ENCODE data around the gene RNF152. TPM values are rescaled to one million over a fixed set of nuclear protein-coding genes. Genes with fewer than 3 reads are reported as not detected.
A peak's percentile ranks its signal among the peaks of the same experiment; 100 is the strongest.

RNF152 gene
- total and polyA plus RNA-seq, 7 donors, result 7.1 to 27.3 (median 11.5) TPM

DNA sequence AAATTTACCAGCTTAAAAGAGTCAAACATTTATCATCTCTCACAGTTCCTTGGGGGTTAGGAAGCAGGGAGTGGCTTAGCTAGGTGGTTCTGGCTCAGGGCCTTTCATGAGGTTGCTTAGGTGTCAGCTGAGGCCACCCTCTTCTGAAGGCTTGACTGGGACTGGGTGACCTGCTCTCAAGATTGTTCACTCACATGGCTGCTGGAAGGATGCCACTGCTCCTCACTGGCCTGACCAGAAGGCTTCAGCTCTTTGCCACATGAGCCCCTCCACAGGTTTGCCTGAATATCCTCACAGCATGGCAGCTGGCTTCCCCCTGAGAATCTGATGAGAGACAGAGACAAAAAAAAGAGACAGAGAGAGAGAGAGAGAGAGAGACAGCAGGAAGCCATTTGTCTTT is 17.3 kb upstream of the RNF152 start:
- DNase-seq, result no peak
- Histone ChIP-seq H3K36me3 (no peaks in the 10 kb centered on the region), H3K4me1 (no peaks in the 10 kb centered on the region), H3K27me3 (no peaks in the 10 kb centered on the region), H3K27ac (no peak overlapping the region), H3K9me3 (no peaks in the 10 kb centered on the region), H3K4me3 (no peak overlapping the region)
- no peak for TF ChIP-seq EP300 (IDR thresholded peaks at IDR 0.05)
- TF ChIP-seq, protein P1, sequence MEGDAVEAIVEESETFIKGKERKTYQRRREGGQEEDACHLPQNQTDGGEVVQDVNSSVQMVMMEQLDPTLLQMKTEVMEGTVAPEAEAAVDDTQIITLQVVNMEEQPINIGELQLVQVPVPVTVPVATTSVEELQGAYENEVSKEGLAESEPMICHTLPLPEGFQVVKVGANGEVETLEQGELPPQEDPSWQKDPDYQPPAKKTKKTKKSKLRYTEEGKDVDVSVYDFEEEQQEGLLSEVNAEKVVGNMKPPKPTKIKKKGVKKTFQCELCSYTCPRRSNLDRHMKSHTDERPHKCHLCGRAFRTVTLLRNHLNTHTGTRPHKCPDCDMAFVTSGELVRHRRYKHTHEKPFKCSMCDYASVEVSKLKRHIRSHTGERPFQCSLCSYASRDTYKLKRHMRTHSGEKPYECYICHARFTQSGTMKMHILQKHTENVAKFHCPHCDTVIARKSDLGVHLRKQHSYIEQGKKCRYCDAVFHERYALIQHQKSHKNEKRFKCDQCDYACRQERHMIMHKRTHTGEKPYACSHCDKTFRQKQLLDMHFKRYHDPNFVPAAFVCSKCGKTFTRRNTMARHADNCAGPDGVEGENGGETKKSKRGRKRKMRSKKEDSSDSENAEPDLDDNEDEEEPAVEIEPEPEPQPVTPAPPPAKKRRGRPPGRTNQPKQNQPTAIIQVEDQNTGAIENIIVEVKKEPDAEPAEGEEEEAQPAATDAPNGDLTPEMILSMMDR (IDR thresholded peaks at IDR 0.05), result no peak
- intact Hi-C loops (cut with DNase I), result no loop called here

DNA sequence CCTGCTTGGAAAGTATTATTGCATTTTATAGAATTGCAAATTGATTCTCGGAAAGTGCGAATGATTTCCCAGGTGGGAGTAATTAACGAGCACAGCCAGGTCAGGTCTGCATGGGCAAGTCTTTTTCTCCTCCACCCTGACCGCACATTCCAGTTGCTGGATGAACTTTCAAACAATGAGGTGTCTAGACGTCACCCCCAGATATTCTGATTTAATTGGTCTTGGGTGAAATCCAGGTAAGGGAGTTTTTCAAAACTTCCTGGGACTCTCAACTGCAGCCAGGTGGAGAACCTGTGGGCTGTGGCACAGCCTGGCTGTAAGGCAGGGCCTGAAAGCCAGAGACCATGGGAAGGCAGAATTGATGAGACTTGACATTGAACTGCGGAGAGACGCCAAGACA is 15.9 kb upstream of the RNF152 start:
- Histone ChIP-seq H3K27me3 (no peaks in the 10 kb centered on the region), H3K27ac (no peak overlapping the region), H3K36me3 (no peaks in the 10 kb centered on the region), H3K4me3 (no peak overlapping the region), H3K9me3 (no peaks in the 10 kb centered on the region), H3K4me1 (no peaks in the 10 kb centered on the region)
- DNase-seq, result no peak
- TF ChIP-seq EP300 (IDR thresholded peaks at IDR 0.05) (no peak), POLR2A (IDR thresholded peaks at IDR 0.05) (no peak), POLR2AphosphoS5 (IDR thresholded peaks at IDR 0.05) (no peak)
- TF ChIP-seq, protein P1 (IDR thresholded peaks at IDR 0.05), result no peak
- intact Hi-C loops (cut with DNase I), result no loop called here
- 80 to 89% methylated on average over 7 of the region's 7 CpGs for WGBS, 2 donors

DNA sequence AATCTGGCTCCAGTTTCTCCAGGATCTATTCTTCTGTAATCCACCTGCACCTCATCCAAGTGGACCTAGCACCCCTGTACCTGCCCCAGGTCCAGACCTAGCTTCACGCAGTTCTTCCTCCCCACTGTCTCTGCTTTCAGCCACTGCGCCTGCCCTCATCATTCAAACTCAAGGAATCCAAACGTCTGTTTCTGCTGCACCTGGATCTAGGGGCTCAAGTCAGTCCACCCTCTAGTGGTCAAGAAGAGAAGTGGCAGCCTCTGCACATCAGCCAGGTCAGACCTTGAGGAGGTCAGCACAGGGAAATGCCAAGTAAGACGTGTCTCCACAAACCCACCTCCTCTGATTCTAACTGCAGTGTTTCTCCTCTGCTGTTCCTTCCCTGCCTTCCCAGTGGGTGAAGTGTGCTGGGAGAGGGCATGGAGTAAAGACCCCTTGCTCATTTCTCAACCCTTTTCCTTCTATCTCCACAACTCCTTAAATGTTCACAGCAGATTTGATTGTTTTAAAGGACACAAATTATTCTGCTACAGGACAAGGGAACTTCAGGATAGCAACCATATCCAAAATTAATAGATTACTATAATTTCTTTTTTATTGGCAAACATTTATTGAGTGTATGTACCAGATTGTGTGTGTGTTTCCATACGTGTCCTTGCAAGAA is 8.6 kb upstream of the RNF152 start:
- H3K9me3 ChIP-seq, result no peaks in the 10 kb centered on the region
- TF ChIP-seq, protein P1 (IDR thresholded peaks at IDR 0.05), result peak; percentile 37 to 88 (median 82)
- TF ChIP-seq POLR2A (IDR thresholded peaks at IDR 0.05), result no peak
- WGBS, 2 donors, result 23 to 28% methylated on average over 5 of the region's 5 CpGs
- no peak overlapping the region for H3K27ac ChIP-seq
- H3K36me3 ChIP-seq, result no peaks in the 10 kb centered on the region
- DNase-seq, result no peak
- H3K4me3 ChIP-seq, result no peak overlapping the region
- peaks cover 0 to 9% (median 8%) of the 10 kb centered on the region in 4 donors for H3K4me1 ChIP-seq
- no peaks in the 10 kb centered on the region for H3K27me3 ChIP-seq
- intact Hi-C loops (cut with DNase I), result no loop called here

DNA sequence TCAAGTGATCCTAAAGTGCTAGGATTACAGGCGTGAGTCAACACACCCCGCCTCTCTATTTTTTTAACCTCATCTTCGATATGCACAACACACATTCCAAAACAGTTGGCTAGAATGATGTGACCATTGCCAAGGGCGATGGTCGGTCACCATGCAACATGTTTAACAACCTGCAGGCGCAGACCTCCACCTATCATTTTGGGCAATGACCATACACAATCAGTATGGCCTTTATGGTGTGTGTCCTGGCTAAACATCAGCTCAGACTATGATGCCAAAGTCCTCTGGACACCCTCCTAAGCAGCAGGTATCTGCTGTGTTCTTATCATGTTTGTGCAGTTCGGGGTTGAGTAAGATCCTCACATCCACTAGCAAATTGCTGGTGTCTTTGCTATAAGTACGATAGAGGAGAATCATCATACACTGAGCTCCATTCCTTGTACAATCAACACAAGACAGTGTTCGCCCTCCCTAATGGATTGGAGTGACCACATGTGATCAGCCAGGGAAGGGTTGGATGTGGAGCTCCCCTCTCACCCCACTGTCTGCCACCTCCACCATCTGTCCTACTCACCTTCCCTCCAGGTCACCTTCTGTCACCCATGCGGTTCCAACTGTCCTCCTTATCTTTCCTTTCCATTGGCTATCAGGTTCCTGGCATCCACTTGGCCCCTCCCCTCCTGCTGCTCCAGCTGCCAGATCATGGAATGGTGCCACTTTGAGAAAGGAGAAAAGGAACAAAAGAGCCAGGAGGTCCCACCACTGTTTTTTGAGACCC is 7.9 kb upstream of the RNF152 start:
- H3K36me3 ChIP-seq, result no peaks in the 10 kb centered on the region
- WGBS, 2 donors, result 63 to 74% methylated on average over 10 of the region's 10 CpGs
- H3K4me1 ChIP-seq, result peaks cover 0 to 16% (median 13%) of the 10 kb centered on the region in 4 donors
- intact Hi-C loops (cut with DNase I), result no loop called here
- H3K27me3 ChIP-seq, result no peaks in the 10 kb centered on the region
- no peak overlapping the region for H3K4me3 ChIP-seq
- no peaks in the 10 kb centered on the region for H3K9me3 ChIP-seq
- TF ChIP-seq POLR2AphosphoS5 (IDR thresholded peaks at IDR 0.05), result no peak
- TF ChIP-seq, protein P1 (IDR thresholded peaks at IDR 0.05), result no peak
- TF ChIP-seq POLR2A (IDR thresholded peaks at IDR 0.05), result no peak
- TF ChIP-seq EP300 (IDR thresholded peaks at IDR 0.05), result no peak
- no peak overlapping the region for H3K27ac ChIP-seq
- no peak for DNase-seq

All from sigmoid colon (tissue), 7 donors.